GM10266 (cell line): ENCODE results near the gene OR7G1.
"Not testable (repeated sequence)": the region's sequence is repeated elsewhere in the genome, so short reads cannot be mapped to it uniquely, and the experiment has no call there.

Source experiments
- DNase-seq: peaks from one replicate; pipeline ENCODE4 v3.0.0; 2012; ENCODE audit errors: extremely low spot score
- TF ChIP-seq, protein P1 (sequence below): IDR thresholded peaks from 2 replicates; pipeline ENCODE4 v1.5.1; 2012; ENCODE audit warnings: mild to moderate bottlenecking, low read depth; ENCODE audit not compliant: control insufficient read depth, insufficient read depth; ENCODE audit errors: missing control alignments

Gene OR7G1

DNA sequence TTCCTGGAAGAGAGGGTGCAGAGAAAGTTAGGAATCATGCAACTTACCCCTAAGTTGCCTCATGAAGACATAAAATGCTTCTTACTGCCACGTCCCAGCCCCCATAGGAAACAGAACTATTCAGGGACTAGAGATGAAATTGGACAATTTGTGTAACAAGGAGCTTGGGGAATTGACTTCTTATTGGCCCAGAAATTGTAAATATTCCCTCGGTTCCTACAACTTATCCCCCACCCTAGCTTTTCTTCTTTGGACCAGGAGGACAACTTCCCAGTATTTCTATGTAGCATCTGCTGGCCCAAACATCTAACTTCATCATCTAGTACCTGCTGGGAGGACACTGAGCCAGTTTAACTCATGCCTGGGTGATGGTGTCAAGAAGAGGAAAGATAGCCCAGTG lies 28.8 kb downstream of the OR7G1 start, which contains the start of gene OR1M1:
TSS of gene OR1M1 (plus strand) at position 301 of the 400 bp plus-strand sequence. CDS start 6,184 bp downstream, outside the sequence.
- DNase-seq, result no peak
- TF ChIP-seq, protein P1, sequence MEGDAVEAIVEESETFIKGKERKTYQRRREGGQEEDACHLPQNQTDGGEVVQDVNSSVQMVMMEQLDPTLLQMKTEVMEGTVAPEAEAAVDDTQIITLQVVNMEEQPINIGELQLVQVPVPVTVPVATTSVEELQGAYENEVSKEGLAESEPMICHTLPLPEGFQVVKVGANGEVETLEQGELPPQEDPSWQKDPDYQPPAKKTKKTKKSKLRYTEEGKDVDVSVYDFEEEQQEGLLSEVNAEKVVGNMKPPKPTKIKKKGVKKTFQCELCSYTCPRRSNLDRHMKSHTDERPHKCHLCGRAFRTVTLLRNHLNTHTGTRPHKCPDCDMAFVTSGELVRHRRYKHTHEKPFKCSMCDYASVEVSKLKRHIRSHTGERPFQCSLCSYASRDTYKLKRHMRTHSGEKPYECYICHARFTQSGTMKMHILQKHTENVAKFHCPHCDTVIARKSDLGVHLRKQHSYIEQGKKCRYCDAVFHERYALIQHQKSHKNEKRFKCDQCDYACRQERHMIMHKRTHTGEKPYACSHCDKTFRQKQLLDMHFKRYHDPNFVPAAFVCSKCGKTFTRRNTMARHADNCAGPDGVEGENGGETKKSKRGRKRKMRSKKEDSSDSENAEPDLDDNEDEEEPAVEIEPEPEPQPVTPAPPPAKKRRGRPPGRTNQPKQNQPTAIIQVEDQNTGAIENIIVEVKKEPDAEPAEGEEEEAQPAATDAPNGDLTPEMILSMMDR, result no peak

DNA sequence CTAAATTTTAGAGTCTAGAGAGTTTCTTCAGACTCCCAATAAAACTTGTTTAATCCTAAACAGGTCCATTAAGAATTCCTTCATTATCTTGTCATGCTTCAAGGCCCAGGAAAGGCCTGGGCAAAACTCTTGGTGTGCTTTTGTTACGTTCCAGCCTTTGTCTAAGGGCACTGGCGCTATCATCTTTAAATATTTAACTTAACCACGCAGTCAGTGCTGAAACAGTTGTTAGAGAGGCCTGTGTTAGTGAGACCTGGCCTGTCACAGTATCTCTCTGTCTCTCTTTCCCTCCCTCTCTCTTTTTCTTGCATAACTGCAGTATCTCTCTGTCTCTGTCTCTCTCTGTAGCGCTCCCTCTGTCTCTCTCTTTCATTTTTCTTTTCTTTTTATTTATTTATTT lies 36.9 kb downstream of the OR7G1 start:
- no peak for DNase-seq
- TF ChIP-seq, protein P1, result no peak

- no peak for DNase-seq
- TF ChIP-seq, protein P1, result no peak
Measured at GRCh38 chr19:9076901-9077300, 38.7 kb downstream of the OR7G1 start.

DNA sequence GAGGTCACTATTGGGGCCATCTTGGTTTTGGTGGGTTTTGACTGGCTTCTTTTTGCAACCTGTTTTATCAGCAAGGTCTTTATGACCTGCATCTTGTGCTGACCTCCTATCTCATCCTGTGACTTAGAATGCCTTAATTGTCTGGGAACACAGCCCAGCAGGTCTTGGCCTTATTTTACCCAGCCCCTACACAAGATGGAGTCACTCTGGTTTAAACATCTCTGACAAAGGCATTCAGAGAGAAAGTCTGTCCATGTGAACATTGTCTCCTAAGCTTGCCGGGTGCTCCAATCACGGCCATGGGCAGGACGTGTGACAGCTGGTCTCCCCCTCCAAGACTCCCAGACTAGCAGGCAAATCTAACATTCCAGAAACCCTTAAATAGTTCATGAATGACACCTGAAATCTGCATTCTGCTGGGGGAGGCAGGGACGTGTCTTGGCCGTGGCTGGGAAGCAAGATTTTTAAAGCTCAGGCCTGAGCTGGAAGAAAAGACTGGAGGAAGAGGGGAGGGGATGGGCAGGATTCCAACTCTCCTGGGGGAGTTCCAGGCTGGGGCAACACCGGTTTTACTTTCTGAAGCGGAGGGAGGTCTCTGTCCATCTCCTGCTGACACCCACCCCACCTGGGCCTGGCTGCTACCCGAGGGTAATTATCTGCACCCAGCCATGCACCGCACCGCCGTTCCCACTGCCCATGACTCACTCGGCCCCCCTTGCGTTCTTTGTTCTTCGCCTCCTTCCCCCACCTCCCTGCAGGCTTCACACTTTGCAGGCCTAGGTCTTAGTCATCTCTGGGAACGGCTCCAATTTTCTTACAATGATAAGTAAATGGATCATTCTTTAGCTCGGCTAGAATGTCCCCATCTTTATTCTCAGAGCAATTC lies 40.3 kb downstream of the OR7G1 start:
- TF ChIP-seq, protein P1, result no peak
- DNase-seq, result no peak

- no peak for DNase-seq
- TF ChIP-seq, protein P1, result no peak
Measured at GRCh38 chr19:9073806-9074205, 41.8 kb downstream of the OR7G1 start.

GRCh38 chr19:9071720-9072119 lies 43.8 kb downstream of the OR7G1 start:
- DNase-seq, result not testable (repeated sequence)

GRCh38 chr19:9070066-9070465 lies 45.5 kb downstream of the OR7G1 start:
- no peak for DNase-seq
- TF ChIP-seq, protein P1, result no peak
